Measurements from ENCODE around the gene RHEBL1.

Gene RHEBL1

GRCh38 chr12:49018261-49019119, 51.3 kb downstream of the RHEBL1 start, which contains the start of gene PRKAG1:
Gene PRKAG1 (minus strand): TSS chr12:49018776. CDS start chr12:49018740, 36 bp downstream.
- peak; percentile 95 for DNase-seq

DNA sequence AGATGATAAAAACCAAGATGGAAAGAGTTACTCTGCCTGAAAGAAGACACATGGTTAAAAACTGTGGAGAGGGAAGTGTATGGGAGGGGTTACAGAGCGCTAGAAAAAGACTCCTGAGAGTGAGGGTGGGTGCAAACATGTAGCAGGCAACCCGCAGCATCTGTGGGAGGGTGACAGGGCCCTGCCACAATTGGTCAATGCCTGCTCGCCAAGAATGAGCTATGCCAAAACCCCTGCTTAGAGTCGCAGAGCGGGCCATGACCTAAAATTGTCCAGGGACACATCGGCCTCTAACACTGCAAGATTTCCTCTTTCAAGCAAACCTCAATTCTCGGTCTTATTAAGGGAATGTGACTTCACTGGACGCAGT, 51.9 kb downstream of the RHEBL1 start:
- DNase-seq: no peak

DNA sequence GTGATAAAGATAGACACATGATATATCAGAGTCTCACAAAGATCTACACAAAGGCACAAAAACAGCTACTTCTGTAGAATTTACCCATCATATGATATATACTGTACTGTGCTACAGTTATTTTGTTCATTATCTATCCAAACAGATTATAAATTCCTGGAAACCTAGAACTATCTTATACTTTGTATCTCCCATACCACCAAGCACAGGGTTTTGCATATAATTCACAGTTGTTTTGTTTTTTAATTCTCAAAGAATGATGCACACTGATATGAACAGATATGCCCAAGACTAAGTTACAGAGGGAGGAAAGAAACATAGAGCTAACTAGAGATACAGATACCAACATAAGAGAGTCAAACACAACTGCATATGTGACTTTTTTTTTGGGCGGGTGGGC, 54.6 kb downstream of the RHEBL1 start:
- DNase-seq: no peak

Data from NCI-H1436 (cell line).